Activated naive CD8-positive, alpha-beta T cell treated with anti-CD3 and anti-CD28 coated beads for 36 hours (primary cell): ENCODE measurements around the gene FAM204A. TPM values are rescaled to one million over a fixed set of nuclear protein-coding genes. Genes with fewer than 3 reads are reported as not detected.

Source experiments
- DNase-seq: peaks from one replicate; pipeline ENCODE4 v3.0.0; 2021
- H3K27ac Mint-ChIP-seq: one replicate; pipeline ENCODE4 v1.8.0; 2022; ENCODE audit warnings: mild to moderate bottlenecking, moderate library complexity, mixed read lengths
- H3K27me3 Mint-ChIP-seq: one replicate; pipeline ENCODE4 v1.8.0; 2022; ENCODE audit warnings: mild to moderate bottlenecking, mixed read lengths
- H3K36me3 Mint-ChIP-seq: one replicate; pipeline ENCODE4 v1.8.0; 2021; ENCODE audit warnings: mild to moderate bottlenecking, mixed read lengths
- H3K4me1 Mint-ChIP-seq: one replicate; pipeline ENCODE4 v1.8.0; 2021; ENCODE audit warnings: mixed read lengths
- H3K4me3 Mint-ChIP-seq: one replicate; pipeline ENCODE4 v1.8.0; 2022; ENCODE audit warnings: mild to moderate bottlenecking, moderate library complexity, mixed read lengths
- H3K9me3 Mint-ChIP-seq: one replicate; pipeline ENCODE4 v1.8.0; 2022; ENCODE audit warnings: mixed read lengths
- total RNA-seq, 2 experiments: library from RNA; stranded (reverse); gene quantifications; one replicate each; pipeline ENCODE4 v1.2.3, GENCODE V29; 2021

Gene FAM204A
- total RNA-seq, 2 experiments from 2014 or later, result 67.4 to 71.1 TPM

DNA sequence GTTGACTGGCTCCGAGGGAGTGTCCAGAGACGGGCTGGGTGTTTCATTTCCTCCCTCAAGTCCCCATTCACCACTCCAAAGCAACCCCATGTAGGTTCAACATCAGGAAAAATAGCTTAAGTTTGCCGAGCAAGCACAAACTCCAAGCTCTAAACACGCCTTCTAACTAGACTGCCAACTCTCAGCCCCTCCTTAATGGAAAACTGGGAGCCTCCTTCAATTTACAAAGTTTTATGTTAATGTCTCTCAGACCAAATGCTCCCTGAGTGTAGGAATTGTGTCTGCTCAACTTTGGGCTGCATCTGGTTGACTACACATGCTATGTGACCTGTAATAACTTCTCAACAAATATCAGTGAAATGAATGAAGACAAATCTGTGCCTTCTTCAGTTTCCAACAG lies 87.5 kb downstream of the FAM204A start:
- peaks cover 49% of the 10 kb centered on the region for H3K27me3 Mint-ChIP-seq
- no peak overlapping the region for H3K27ac Mint-ChIP-seq

DNA sequence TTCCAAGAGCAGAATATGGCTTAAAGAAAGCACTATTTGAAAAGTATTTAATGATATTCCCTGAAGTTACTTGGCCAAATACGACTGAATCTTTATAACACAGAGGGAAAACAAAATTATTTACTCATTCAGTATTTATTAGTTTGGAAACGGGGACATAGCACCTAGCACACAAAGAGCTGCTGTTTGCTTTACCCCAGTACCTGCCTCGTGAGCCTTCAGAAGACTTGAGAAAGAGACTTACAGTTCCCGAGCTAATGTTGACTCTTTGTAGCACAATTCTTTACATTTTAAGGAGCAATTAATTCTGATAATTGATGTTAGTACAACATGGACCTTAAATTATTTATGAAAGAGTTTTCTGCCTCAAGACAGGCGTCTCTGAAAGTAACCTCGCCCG lies 88.7 kb downstream of the FAM204A start:
- no peaks in the 10 kb centered on the region for H3K9me3 Mint-ChIP-seq
- H3K36me3 Mint-ChIP-seq, result no peaks in the 10 kb centered on the region
- H3K27ac Mint-ChIP-seq, result no peak overlapping the region
- H3K4me1 Mint-ChIP-seq, result no peaks in the 10 kb centered on the region
- no peak overlapping the region for H3K4me3 Mint-ChIP-seq
- H3K27me3 Mint-ChIP-seq, result peaks cover 52% of the 10 kb centered on the region
- DNase-seq, result no peak

More for the DNA sequence above, 87.5 kb downstream of the FAM204A start:
- Mint-ChIP-seq H3K4me1 (no peaks in the 10 kb centered on the region), H3K36me3 (no peaks in the 10 kb centered on the region), H3K9me3 (no peaks in the 10 kb centered on the region), H3K4me3 (no peak overlapping the region)
- no peak for DNase-seq

DNA sequence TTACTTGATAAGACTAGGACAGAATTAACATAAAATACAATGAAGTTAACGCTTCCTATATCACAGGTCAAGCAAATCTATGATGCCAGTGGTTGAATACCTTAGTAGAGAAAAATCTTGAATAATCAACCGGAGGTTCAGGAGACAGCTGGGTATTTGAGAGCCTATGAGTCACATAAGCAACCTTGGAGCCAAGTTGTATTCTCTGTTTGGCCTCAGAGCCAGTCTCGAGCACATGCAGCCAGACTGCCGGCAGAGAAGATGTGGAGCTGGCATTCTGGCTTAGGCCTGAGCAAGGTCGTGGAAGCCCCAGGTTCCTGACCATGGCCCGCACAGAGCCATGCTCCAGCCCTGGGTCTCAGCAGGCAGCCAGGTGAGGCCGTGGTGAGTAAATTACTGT lies 90.3 kb downstream of the FAM204A start:
- Mint-ChIP-seq H3K4me3 (no peak overlapping the region), H3K4me1 (no peaks in the 10 kb centered on the region), H3K27ac (no peak overlapping the region), H3K9me3 (no peaks in the 10 kb centered on the region), H3K27me3 (peaks cover 50% of the 10 kb centered on the region), H3K36me3 (no peaks in the 10 kb centered on the region)
- DNase-seq, result no peak

DNA sequence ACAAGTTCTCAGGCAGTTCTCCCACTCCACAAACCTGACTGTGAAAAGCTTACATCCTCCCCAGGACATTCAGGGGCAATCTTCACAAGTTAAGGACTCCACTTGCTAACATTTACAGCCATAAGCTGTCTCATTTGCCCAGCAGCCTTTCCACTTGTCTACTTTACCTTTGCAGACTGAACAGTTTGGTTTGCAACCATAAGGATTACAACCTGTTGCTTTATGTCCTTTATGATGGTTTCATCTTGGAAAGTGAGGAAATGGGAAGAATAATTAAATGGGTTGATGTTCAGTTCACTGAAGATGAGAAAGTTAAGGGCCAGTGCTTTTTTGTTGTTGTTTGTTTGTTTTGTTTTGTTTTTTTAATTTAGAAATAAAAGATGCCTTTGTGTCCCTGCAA lies 92.4 kb downstream of the FAM204A start:
- Mint-ChIP-seq H3K4me3 (no peak overlapping the region), H3K27ac (no peak overlapping the region), H3K4me1 (no peaks in the 10 kb centered on the region), H3K36me3 (no peaks in the 10 kb centered on the region), H3K9me3 (no peaks in the 10 kb centered on the region), H3K27me3 (peaks cover 59% of the 10 kb centered on the region)
- DNase-seq, result no peak
